Upper lobe of left lung (tissue), 6 donors: ENCODE results near the gene GRK3. TPM values are rescaled to one million over a fixed set of nuclear protein-coding genes. Genes with fewer than 3 reads are reported as not detected.
"Not testable (repeated sequence)": the region's sequence is repeated elsewhere in the genome, so short reads cannot be mapped to it uniquely, and the experiment has no call there.

Source experiments
- ATAC-seq, 2 donors: fragments of 200-7000 bp; cut with Tn5 transposase; one replicate each; pipeline ENCODE4 v1.9.1; 2022; ENCODE audit warnings: mild to moderate bottlenecking in 2 of 2, moderate library complexity in 2 of 2; ENCODE audit not compliant: low FRiP score in 2 of 2
- DNase-seq, 2 donors: peaks; one replicate each; pipeline ENCODE4 v3.0.0-alpha.2; 2019 to 2020
- H3K27ac ChIP-seq, 4 donors: fragments of 200-600 bp; sonication (generic); one replicate each; pipeline ENCODE4 v1.5.1; 2016 to 2019
- H3K27me3 ChIP-seq, 4 donors: fragments of 200-600 bp; sonication (generic); one replicate each; pipeline ENCODE4 v1.5.1; 2017 to 2019
- H3K36me3 ChIP-seq, 4 donors: fragments of 200-600 bp; sonication (generic); one replicate each; pipeline ENCODE4 v1.5.1; 2016 to 2019
- H3K4me1 ChIP-seq, 4 donors: fragments of 200-600 bp; sonication (generic); one replicate each; pipeline ENCODE4 v1.5.1; 2018 to 2019
- H3K4me3 ChIP-seq, 4 donors: fragments of 200-600 bp; sonication (generic); one replicate each; pipeline ENCODE4 v1.5.1; 2017 to 2019; ENCODE audit warnings: mild to moderate bottlenecking in 2 of 4, moderate library complexity in 1 of 4
- H3K9me3 ChIP-seq, 4 donors: fragments of 200-600 bp; sonication (generic); one replicate each; pipeline ENCODE4 v1.5.1; 2018 to 2019
- CTCF ChIP-seq, 6 experiments: fragments of 450-650 bp in 4 of 6; fragments of 200-600 bp in 2 of 6; sonication (generic) in 2 of 6; IDR thresholded peaks; one replicate each; pipeline ENCODE4 v1.5.1; 2016 to 2019; ENCODE audit warnings: antibody characterized with exemption in 6 of 6
- EP300 ChIP-seq, 4 donors: sonication (generic); formaldehyde crosslinking; IDR thresholded peaks; one replicate each; pipeline ENCODE4 v1.5.1; 2017; ENCODE audit warnings: antibody characterized with exemption in 4 of 4, control low read depth in 2 of 4
- POLR2A ChIP-seq, 4 donors: fragments of 450-650 bp; IDR thresholded peaks; one replicate each; pipeline ENCODE4 v1.5.1; 2016 to 2017; ENCODE audit warnings: antibody characterized with exemption in 4 of 4, mild to moderate bottlenecking in 2 of 4
- POLR2AphosphoS5 ChIP-seq, 2 donors: sonication (generic); formaldehyde crosslinking; IDR thresholded peaks; one replicate each; pipeline ENCODE4 v1.5.1; 2017; ENCODE audit warnings: antibody characterized with exemption in 2 of 2
- WGBS, 2 donors: methylation state at CpG; one replicate each; pipeline ENCODE4 v1.1.5; 2017 to 2018; 5-methylcytosine and 5-hydroxymethylcytosine counted together
- total RNA-seq, 6 donors: library from RNA; depleted of rRNA in 4 of 6; stranded (reverse); fragments of >200 nt in 4 of 6; gene quantifications; one replicate each; pipeline versions ENCODE4 v1.1.0 to v1.2.1, GENCODE V29; 2016 to 2021
- donor health status: DM: no; HTN: no; CAD: no; lungs with moderate emphysema.
- donor health status: DM: no; HTN: yes; CAD: no; lungs with severe emphysema.

Gene GRK3
- total RNA-seq, 6 donors from 2014 or later: 16.0 to 25.2 (median 21.6) TPM

- Histone ChIP-seq H3K4me3 (no peak overlapping the region), H3K4me1 (no peaks in the 10 kb centered on the region), H3K9me3 (no peaks in the 10 kb centered on the region), H3K27me3 (no peaks in the 10 kb centered on the region), H3K36me3 (peaks cover 0 to 10% (median 4%) of the 10 kb centered on the region in 4 donors), H3K27ac (no peak overlapping the region)
- no peak for TF ChIP-seq EP300 (IDR thresholded peaks at IDR 0.05)
- WGBS, 2 donors: 73 to 77% methylated on average over 7 of the region's 7 CpGs
- no peak for ATAC-seq
- no peak for DNase-seq
These were observed 138.2 kb downstream of the GRK3 start for GRCh38 chr22:25702571-25703167.

- no peak overlapping the region for H3K27ac ChIP-seq
- no peaks in the 10 kb centered on the region for H3K9me3 ChIP-seq
- H3K4me1 ChIP-seq: no peaks in the 10 kb centered on the region
- H3K27me3 ChIP-seq: no peaks in the 10 kb centered on the region
- WGBS, 2 donors: 95 to 97% methylated on average over 2 of the region's 2 CpGs
- DNase-seq: no peak
- ATAC-seq: no peak
- H3K36me3 ChIP-seq: peaks cover 0 to 12% (median 4%) of the 10 kb centered on the region in 4 donors
- no peak for TF ChIP-seq CTCF (IDR thresholded peaks at IDR 0.05)
- TF ChIP-seq POLR2A (IDR thresholded peaks at IDR 0.05): no peak
- no peak for TF ChIP-seq EP300 (IDR thresholded peaks at IDR 0.05)
- TF ChIP-seq POLR2AphosphoS5 (IDR thresholded peaks at IDR 0.05): no peak
- no peak overlapping the region for H3K4me3 ChIP-seq
These were observed 140.2 kb downstream of the GRK3 start for GRCh38 chr22:25704701-25705100.

- WGBS, 2 donors: 84 to 89% methylated on average over 5 of the region's 5 CpGs
These were observed 141.7 kb downstream of the GRK3 start for GRCh38 chr22:25706197-25706596.

GRCh38 chr22:25708430-25708829 is 144.0 kb downstream of the GRK3 start:
- H3K9me3 ChIP-seq, H3K4me1 ChIP-seq, H3K27me3 ChIP-seq, DNase-seq, ATAC-seq, H3K27ac ChIP-seq, H3K4me3 ChIP-seq: not testable (repeated sequence)
- 85 to 90% methylated on average over 6 of the region's 6 CpGs for WGBS, 2 donors
- peaks cover 0 to 23% (median 4%) of the 10 kb centered on the region in 4 donors for H3K36me3 ChIP-seq

More at GRCh38 chr22:25706197-25706596, 141.7 kb downstream of the GRK3 start:
- DNase-seq: no peak
- H3K4me3 ChIP-seq: no peak overlapping the region
- H3K9me3 ChIP-seq: no peaks in the 10 kb centered on the region
- H3K27ac ChIP-seq: no peak overlapping the region
- TF ChIP-seq POLR2AphosphoS5 (IDR thresholded peaks at IDR 0.05) (no peak), EP300 (IDR thresholded peaks at IDR 0.05) (no peak), CTCF (IDR thresholded peaks at IDR 0.05) (no peak)
- ATAC-seq: no peak
- H3K36me3 ChIP-seq: peaks cover 0 to 16% (median 4%) of the 10 kb centered on the region in 4 donors
- no peaks in the 10 kb centered on the region for H3K4me1 ChIP-seq
- H3K27me3 ChIP-seq: no peaks in the 10 kb centered on the region

- no peaks in the 10 kb centered on the region for H3K4me1 ChIP-seq
- TF ChIP-seq POLR2AphosphoS5 (IDR thresholded peaks at IDR 0.05) (no peak), EP300 (IDR thresholded peaks at IDR 0.05) (no peak), CTCF (IDR thresholded peaks at IDR 0.05) (no peak), POLR2A (IDR thresholded peaks at IDR 0.05) (no peak)
- H3K27ac ChIP-seq: no peak overlapping the region
- ATAC-seq (no peak), DNase-seq (no peak)
- WGBS, 2 donors: 76 to 81% methylated on average over 6 of the region's 6 CpGs
- H3K36me3 ChIP-seq: peaks cover 0 to 19% (median 3%) of the 10 kb centered on the region in 4 donors
- H3K27me3 ChIP-seq: no peaks in the 10 kb centered on the region
- H3K4me3 ChIP-seq: no peak overlapping the region
- no peaks in the 10 kb centered on the region for H3K9me3 ChIP-seq
These were observed 145.3 kb downstream of the GRK3 start for GRCh38 chr22:25709758-25710157.

- Histone ChIP-seq H3K27me3 (no peaks in the 10 kb centered on the region), H3K27ac (no peak overlapping the region), H3K4me3 (no peak overlapping the region), H3K9me3 (no peaks in the 10 kb centered on the region), H3K36me3 (peaks cover 0 to 16% (median 5%) of the 10 kb centered on the region in 4 donors), H3K4me1 (no peaks in the 10 kb centered on the region)
- DNase-seq (no peak), ATAC-seq (no peak)
- TF ChIP-seq POLR2AphosphoS5 (IDR thresholded peaks at IDR 0.05) (no peak), CTCF (IDR thresholded peaks at IDR 0.05) (no peak), POLR2A (IDR thresholded peaks at IDR 0.05) (no peak), EP300 (IDR thresholded peaks at IDR 0.05) (no peak)
- WGBS, 2 donors: 89 to 92% methylated on average over 7 of the region's 7 CpGs
These were observed 146.0 kb downstream of the GRK3 start for GRCh38 chr22:25710501-25710900.
